ENCODE results near the gene BRD8. TPM values are rescaled to one million over a fixed set of nuclear protein-coding genes. Genes with fewer than 3 reads are reported as not detected.

BRD8 gene
- total RNA-seq, 1 experiment from 2014 or later: 80.8 TPM

GRCh38 chr5:138109463-138110265, 68.8 kb downstream of the BRD8 start (continued):
- TF ChIP-seq TCF7L2 (IDR thresholded peaks at IDR 0.05; ENCODE audit: borderline replicate concordance, extremely low read depth, insufficient read depth, insufficient read length): no peak
- TF ChIP-seq, protein P1, sequence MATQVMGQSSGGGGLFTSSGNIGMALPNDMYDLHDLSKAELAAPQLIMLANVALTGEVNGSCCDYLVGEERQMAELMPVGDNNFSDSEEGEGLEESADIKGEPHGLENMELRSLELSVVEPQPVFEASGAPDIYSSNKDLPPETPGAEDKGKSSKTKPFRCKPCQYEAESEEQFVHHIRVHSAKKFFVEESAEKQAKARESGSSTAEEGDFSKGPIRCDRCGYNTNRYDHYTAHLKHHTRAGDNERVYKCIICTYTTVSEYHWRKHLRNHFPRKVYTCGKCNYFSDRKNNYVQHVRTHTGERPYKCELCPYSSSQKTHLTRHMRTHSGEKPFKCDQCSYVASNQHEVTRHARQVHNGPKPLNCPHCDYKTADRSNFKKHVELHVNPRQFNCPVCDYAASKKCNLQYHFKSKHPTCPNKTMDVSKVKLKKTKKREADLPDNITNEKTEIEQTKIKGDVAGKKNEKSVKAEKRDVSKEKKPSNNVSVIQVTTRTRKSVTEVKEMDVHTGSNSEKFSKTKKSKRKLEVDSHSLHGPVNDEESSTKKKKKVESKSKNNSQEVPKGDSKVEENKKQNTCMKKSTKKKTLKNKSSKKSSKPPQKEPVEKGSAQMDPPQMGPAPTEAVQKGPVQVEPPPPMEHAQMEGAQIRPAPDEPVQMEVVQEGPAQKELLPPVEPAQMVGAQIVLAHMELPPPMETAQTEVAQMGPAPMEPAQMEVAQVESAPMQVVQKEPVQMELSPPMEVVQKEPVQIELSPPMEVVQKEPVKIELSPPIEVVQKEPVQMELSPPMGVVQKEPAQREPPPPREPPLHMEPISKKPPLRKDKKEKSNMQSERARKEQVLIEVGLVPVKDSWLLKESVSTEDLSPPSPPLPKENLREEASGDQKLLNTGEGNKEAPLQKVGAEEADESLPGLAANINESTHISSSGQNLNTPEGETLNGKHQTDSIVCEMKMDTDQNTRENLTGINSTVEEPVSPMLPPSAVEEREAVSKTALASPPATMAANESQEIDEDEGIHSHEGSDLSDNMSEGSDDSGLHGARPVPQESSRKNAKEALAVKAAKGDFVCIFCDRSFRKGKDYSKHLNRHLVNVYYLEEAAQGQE (IDR thresholded peaks at IDR 0.05; ENCODE audit: low read depth): no peak
- TF ChIP-seq ATF3 (IDR thresholded peaks at IDR 0.05): no peak
- TF ChIP-seq SRF (IDR thresholded peaks at IDR 0.05; ENCODE audit: low read depth): no peak
- no peak for TF ChIP-seq JUND (IDR thresholded peaks at IDR 0.05)
- no peak for TF ChIP-seq CEBPB (IDR thresholded peaks at IDR 0.05; ENCODE audit: low read depth)
- no peak for TF ChIP-seq ZNF274 (IDR thresholded peaks at IDR 0.05; ENCODE audit: low read depth, low read length)
- TF ChIP-seq POLR2A (IDR thresholded peaks at IDR 0.05; ENCODE audit: borderline replicate concordance, extremely low read depth, insufficient read depth, insufficient read length): no peak

DNA sequence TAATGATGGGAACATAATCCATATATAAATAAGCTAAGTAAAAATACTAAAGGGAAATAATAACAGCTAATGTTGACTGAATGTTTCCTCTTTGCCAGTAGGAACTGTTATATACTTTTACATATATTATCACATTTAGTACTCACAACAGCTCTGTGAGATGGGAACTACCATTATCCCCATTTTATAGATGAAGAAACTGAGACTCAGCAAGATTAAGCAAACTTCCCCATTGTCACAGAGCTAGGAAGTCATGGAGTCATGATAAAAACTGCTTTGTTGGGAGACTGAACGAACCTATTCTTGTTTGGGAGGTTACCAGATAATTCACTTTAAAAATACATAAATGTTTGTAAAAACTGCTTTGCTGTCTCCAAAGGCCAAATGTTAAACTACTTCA, 71.2 kb downstream of the BRD8 start:
- H3K27ac ChIP-seq (ENCODE audit: low read depth, low read length): no peak overlapping the region
- no peak for TF ChIP-seq EGR1 (IDR thresholded peaks at IDR 0.05; ENCODE audit: low read depth)
- TF ChIP-seq ATF3 (IDR thresholded peaks at IDR 0.05): no peak
- TF ChIP-seq ELF1 (IDR thresholded peaks at IDR 0.05; ENCODE audit: borderline replicate concordance, low read depth): no peak
- no peak for TF ChIP-seq CBX3 (IDR thresholded peaks at IDR 0.05; ENCODE audit: low read depth)
- no peak overlapping the region for H3K9ac ChIP-seq (ENCODE audit: low read length)
- DNase-seq (ENCODE audit: low read depth, low spot score) (no peak), ATAC-seq (no peak)
- intact Hi-C loops (cut with micrococcal nuclease): no loop called here
- no peaks in the 10 kb centered on the region for H3K9me2 ChIP-seq (ENCODE audit: insufficient read depth)
- ChIA-PET POLR2A (no interaction called here), RAD21 (ENCODE audit: low non-redundant PET in 1 of 2, low total read pairs in 2 of 2, uncharacterized antibody in 2 of 2, unreplicated experiment in 2 of 2) (no interaction called here), CTCF (no interaction called here)
- no peaks in the 10 kb centered on the region for H3K36me3 ChIP-seq (ENCODE audit: control insufficient read depth in 1 of 2, insufficient read depth in 2 of 2, low read length in 2 of 2)
- no TSS peak for BruUV-seq (replicated peaks)
- no peak overlapping the region for H2AFZ ChIP-seq (ENCODE audit: low read depth, low read length, poor library complexity, severe bottlenecking)
- no peaks in the 10 kb centered on the region for H3K27me3 ChIP-seq (ENCODE audit: insufficient read depth, low read length)
- H3K4me2 ChIP-seq (ENCODE audit: low read length): no peak overlapping the region
- no peak overlapping the region for H3K4me3 ChIP-seq (replicated peaks in 1 of 2; ENCODE audit: low read depth in 1 of 2, low read length in 2 of 2)
- no peaks in the 10 kb centered on the region for H3K79me2 ChIP-seq (ENCODE audit: insufficient read depth, low read length)
- no peaks in the 10 kb centered on the region for H4K20me1 ChIP-seq (ENCODE audit: insufficient read depth)
- no peaks in the 10 kb centered on the region for H3K9me3 ChIP-seq (ENCODE audit: control insufficient read depth in 1 of 2, insufficient read depth in 1 of 2, low read depth in 1 of 2, low read length in 2 of 2)
- H3K4me1 ChIP-seq (ENCODE audit: control insufficient read depth in 1 of 2, insufficient read depth in 2 of 2, low read length in 2 of 2): peaks cover 0 to 4% of the 10 kb centered on the region in 2 experiments; a peak in 2 of 4 replicates
